K562 (cell line): ENCODE measurements around the gene ANKZF1. TPM values are rescaled to one million over a fixed set of nuclear protein-coding genes. Genes with fewer than 3 reads are reported as not detected.

Source experiments
- BRCA1 ChIP-seq, 2 experiments: fragments of 450-650 bp in 1 of 2; sonication (generic) in 1 of 2; formaldehyde crosslinking in 1 of 2; IDR thresholded peaks; 2 replicates each; pipeline versions ENCODE4 v1.5.0 to v1.6.1; 2017 to 2020; ENCODE audit warnings: mild to moderate bottlenecking in 1 of 2, missing genetic modification reagents in 1 of 2
- CTCFL ChIP-seq: IDR thresholded peaks from 2 replicates; pipeline ENCODE4 v1.6.1; 2011; ENCODE audit warnings: borderline replicate concordance, low read depth, mild to moderate bottlenecking, moderate library complexity, low read length; ENCODE audit not compliant: insufficient read depth, poor library complexity, severe bottlenecking
- E2F8 ChIP-seq: fragments of 450-650 bp; IDR thresholded peaks from 2 replicates; pipeline ENCODE4 v1.7.1; 2018; ENCODE audit warnings: mild to moderate bottlenecking, low read depth; ENCODE audit not compliant: partially characterized antibody
- HDAC1 ChIP-seq, 2 experiments: fragments of 450-650 bp; IDR thresholded peaks; 2 replicates each; pipeline ENCODE4 v1.6.1; 2016 to 2017; ENCODE audit warnings: inconsistent platforms in 1 of 2, mild to moderate bottlenecking in 1 of 2, moderate library complexity in 1 of 2
- MNT ChIP-seq, 2 experiments: fragments of 450-650 bp; conservative IDR thresholded peaks; 2 replicates each; pipeline ENCODE4 v1.6.1; 2017; ENCODE audit warnings: mild to moderate bottlenecking in 2 of 2, moderate library complexity in 2 of 2
- PHB ChIP-seq: fragments of 250-450 bp; sonication (Bioruptor Pico); IDR thresholded peaks from 2 replicates; pipeline ENCODE4 v1.5.0; 2021
- RBM34 ChIP-seq: fragments of 200-400 bp; formaldehyde crosslinking; IDR thresholded peaks from 2 replicates; pipeline ENCODE4 v1.6.1; 2018; ENCODE audit warnings: low read length, borderline replicate concordance; ENCODE audit not compliant: insufficient read depth
- ZNF699 ChIP-seq: fragments of 250-450 bp; sonication (Bioruptor Pico); IDR thresholded peaks from 2 replicates; pipeline ENCODE4 v1.8.0; 2021; ENCODE audit warnings: mild to moderate bottlenecking, moderate library complexity; ENCODE audit not compliant: insufficient replicate concordance
- ZNF707 ChIP-seq: fragments of 250-450 bp; sonication (Bioruptor Pico); conservative IDR thresholded peaks from 2 replicates; pipeline ENCODE4 v1.8.0; 2022; ENCODE audit warnings: inconsistent platforms, mild to moderate bottlenecking, moderate library complexity
- polyA plus RNA-seq, 8 experiments: library from polyadenylated mRNA; depleted of rRNA in 4 of 8; stranded (reverse) in 5 of 8; unstranded in 3 of 8; fragments of >200 nt; fragmentation: Nextera tagmentation in 2 of 8; fragmentation: Illumina TruSeq in 1 of 8; extraction: Ambion mirVana in 2 of 8; extraction: Trizol in 1 of 8; gene quantifications; 2 replicates each; pipeline versions ENCODE4 v1.2.1 to v1.2.3, GENCODE V29; 2011 to 2014; ENCODE audit warnings: inconsistent platforms in 1 of 8, missing spikeins in 1 of 8
- total RNA-seq, 7 experiments: library from RNA; depleted of rRNA in 6 of 7; stranded (reverse); fragments of >200 nt in 6 of 7; fragmentation: Illumina TruSeq in 2 of 7; extraction: Trizol in 2 of 7; gene quantifications; 2 replicates each; pipeline versions ENCODE4 v1.2.1 to v1.2.3, GENCODE V29; 2011 to 2021; ENCODE audit warnings: low replicate concordance in 1 of 7
- TF ChIP-seq, protein P1 (sequence below): fragments of 450-650 bp; IDR thresholded peaks from 2 replicates; pipeline ENCODE4 v1.6.1; 2017; ENCODE audit warnings: antibody characterized with exemption, mild to moderate bottlenecking
- TF ChIP-seq, protein P2 (sequence below): fragments of 450-650 bp; IDR thresholded peaks from one replicate; pipeline ENCODE4 v1.6.1; 2018; ENCODE audit warnings: mild to moderate bottlenecking, moderate library complexity; ENCODE audit not compliant: partially characterized antibody

The ANKZF1 gene
- total and polyA plus RNA-seq, 9 of the 15 experiments (the other 6 are each of a cell fraction or from before 2014, with no cell fraction given), result 3.1 to 60.6 (median 31.0) TPM

DNA sequence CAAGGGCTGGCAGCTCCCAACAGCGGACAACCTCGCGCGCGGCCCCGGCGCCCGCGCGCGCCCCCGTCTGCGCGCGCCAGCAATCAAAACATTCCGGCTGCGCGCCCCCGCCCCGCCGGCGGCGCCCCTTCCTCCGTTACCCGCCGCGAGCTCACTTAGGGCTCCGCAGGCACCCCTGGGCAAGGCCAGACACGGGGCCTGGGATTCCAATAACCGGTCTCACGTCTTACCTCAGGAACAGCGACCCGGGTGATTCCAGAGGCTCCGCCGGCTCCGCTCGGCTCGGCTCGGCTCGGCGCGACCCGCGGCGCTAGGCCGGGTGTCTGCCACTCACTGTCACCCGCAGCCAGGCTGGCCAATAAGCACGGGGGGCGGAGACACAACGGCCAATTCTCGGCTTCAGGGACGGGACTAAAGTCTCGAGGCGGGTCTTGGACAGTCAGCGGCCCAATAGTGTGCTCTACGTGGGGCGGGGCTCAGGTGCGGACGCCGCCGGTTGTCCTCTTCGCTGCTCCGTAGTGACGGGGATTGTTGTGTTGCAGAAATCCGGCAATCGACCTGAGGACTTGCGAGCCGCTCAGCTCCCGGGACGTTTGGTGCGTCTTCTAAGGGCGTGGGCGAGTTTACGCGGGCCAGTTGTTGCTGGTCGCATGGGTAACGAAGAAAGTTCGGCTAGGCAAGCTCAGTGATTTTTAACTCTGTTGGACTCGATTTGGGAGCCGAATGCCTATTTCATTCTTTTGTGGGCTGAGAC lies at the start of gene ANKZF1, which contains the start of gene ATG9A (continued):
- TF ChIP-seq, protein P1, sequence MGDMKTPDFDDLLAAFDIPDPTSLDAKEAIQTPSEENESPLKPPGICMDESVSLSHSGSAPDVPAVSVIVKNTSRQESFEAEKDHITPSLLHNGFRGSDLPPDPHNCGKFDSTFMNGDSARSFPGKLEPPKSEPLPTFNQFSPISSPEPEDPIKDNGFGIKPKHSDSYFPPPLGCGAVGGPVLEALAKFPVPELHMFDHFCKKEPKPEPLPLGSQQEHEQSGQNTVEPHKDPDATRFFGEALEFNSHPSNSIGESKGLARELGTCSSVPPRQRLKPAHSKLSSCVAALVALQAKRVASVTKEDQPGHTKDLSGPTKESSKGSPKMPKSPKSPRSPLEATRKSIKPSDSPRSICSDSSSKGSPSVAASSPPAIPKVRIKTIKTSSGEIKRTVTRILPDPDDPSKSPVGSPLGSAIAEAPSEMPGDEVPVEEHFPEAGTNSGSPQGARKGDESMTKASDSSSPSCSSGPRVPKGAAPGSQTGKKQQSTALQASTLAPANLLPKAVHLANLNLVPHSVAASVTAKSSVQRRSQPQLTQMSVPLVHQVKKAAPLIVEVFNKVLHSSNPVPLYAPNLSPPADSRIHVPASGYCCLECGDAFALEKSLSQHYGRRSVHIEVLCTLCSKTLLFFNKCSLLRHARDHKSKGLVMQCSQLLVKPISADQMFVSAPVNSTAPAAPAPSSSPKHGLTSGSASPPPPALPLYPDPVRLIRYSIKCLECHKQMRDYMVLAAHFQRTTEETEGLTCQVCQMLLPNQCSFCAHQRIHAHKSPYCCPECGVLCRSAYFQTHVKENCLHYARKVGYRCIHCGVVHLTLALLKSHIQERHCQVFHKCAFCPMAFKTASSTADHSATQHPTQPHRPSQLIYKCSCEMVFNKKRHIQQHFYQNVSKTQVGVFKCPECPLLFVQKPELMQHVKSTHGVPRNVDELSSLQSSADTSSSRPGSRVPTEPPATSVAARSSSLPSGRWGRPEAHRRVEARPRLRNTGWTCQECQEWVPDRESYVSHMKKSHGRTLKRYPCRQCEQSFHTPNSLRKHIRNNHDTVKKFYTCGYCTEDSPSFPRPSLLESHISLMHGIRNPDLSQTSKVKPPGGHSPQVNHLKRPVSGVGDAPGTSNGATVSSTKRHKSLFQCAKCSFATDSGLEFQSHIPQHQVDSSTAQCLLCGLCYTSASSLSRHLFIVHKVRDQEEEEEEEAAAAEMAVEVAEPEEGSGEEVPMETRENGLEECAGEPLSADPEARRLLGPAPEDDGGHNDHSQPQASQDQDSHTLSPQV, result no peak
- TF ChIP-seq RBM34, result no peak
- TF ChIP-seq PHB (CRISPR knock-in tag), result no peak
- peak; percentile 52 to 77 for TF ChIP-seq MNT (conservative IDR thresholded peaks at IDR 0.05)
- no peak for TF ChIP-seq BRCA1 (IDR thresholded peaks at IDR 0.05)
- TF ChIP-seq BRCA1 (CRISPR knock-in tag; IDR thresholded peaks at IDR 0.05), result no peak
- TF ChIP-seq HDAC1 (IDR thresholded peaks at IDR 0.05), result no peak
- no peak for TF ChIP-seq ZNF707
- TF ChIP-seq E2F8, result no peak
- TF ChIP-seq ZNF699, result no peak
- TF ChIP-seq, protein P2, sequence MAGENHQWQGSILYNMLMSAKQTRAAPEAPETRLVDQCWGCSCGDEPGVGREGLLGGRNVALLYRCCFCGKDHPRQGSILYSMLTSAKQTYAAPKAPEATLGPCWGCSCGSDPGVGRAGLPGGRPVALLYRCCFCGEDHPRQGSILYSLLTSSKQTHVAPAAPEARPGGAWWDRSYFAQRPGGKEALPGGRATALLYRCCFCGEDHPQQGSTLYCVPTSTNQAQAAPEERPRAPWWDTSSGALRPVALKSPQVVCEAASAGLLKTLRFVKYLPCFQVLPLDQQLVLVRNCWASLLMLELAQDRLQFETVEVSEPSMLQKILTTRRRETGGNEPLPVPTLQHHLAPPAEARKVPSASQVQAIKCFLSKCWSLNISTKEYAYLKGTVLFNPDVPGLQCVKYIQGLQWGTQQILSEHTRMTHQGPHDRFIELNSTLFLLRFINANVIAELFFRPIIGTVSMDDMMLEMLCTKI, result no peak
- TF ChIP-seq CTCFL, result no peak
